OCI-LY1 (cell line): Measurements from ENCODE around the gene SEC22B.
"Not testable (repeated sequence)": the region's sequence is repeated elsewhere in the genome, so short reads cannot be mapped to it uniquely, and the experiment has no call there.

ENCODE experiments used
- EZH2 ChIP-seq: fragments of 200-600 bp; sonication (generic), shearing (Covaris generic); IDR thresholded peaks from 2 replicates; pipeline ENCODE4 v1.8.0; 2017; ENCODE audit warnings: borderline replicate concordance, mixed run types, mild to moderate bottlenecking, antibody characterized with exemption, low read length, moderate library complexity, mixed read lengths
- TF ChIP-seq, protein P1 (sequence below): fragments of 200-600 bp; sonication (generic), shearing (Covaris generic); IDR thresholded peaks from 2 replicates; pipeline ENCODE4 v1.5.1; 2017; ENCODE audit warnings: mild to moderate bottlenecking, antibody characterized with exemption, low read length, moderate library complexity, mixed read lengths

DNA sequence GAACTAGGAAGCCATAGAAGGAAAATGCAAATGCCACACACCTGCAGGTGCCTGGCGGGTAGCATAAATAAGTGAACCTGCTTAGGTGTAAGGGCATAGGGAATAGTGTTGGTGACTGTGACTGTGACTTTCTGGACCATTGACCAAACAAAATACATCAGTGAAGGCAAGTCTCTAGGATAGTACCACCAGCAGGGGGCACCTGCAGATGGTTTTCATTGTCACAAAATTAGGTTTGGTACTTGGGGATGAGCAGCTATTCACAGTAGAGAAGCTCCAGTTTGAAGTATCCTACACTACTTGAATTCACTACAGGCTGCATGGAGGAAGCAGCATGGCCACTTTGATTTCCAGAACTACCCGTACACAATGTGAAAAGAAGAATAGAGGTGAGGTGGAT lies 37.3 kb upstream of the SEC22B start:
- TF ChIP-seq, protein P1, sequence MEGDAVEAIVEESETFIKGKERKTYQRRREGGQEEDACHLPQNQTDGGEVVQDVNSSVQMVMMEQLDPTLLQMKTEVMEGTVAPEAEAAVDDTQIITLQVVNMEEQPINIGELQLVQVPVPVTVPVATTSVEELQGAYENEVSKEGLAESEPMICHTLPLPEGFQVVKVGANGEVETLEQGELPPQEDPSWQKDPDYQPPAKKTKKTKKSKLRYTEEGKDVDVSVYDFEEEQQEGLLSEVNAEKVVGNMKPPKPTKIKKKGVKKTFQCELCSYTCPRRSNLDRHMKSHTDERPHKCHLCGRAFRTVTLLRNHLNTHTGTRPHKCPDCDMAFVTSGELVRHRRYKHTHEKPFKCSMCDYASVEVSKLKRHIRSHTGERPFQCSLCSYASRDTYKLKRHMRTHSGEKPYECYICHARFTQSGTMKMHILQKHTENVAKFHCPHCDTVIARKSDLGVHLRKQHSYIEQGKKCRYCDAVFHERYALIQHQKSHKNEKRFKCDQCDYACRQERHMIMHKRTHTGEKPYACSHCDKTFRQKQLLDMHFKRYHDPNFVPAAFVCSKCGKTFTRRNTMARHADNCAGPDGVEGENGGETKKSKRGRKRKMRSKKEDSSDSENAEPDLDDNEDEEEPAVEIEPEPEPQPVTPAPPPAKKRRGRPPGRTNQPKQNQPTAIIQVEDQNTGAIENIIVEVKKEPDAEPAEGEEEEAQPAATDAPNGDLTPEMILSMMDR, result not testable (repeated sequence)
- not testable (repeated sequence) for TF ChIP-seq EZH2
